ENCODE results near the gene BAG3. TPM values are rescaled to one million over a fixed set of nuclear protein-coding genes. Genes with fewer than 3 reads are reported as not detected.

Gene BAG3
- polyA plus RNA-seq, 10 donors = 30.9 to 45.0 (median 39.6) TPM

DNA sequence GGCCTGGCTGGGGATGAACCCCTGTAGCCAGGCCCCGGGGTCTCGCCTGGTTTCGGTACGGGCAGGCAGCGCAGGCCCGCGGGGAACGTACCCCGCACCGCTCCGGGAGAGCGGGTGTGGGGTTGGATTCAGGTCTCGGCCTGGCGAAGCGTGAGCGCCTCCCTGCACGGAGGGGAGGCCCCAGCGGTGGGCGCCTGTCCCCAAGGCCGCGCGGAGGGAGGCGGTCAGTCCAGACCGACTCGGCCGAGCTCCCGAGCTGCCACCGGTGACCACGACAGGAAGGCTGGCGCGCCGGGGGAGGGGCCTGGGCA, 74.3 kb downstream of the BAG3 start:
- no peak for DNase-seq

DNA sequence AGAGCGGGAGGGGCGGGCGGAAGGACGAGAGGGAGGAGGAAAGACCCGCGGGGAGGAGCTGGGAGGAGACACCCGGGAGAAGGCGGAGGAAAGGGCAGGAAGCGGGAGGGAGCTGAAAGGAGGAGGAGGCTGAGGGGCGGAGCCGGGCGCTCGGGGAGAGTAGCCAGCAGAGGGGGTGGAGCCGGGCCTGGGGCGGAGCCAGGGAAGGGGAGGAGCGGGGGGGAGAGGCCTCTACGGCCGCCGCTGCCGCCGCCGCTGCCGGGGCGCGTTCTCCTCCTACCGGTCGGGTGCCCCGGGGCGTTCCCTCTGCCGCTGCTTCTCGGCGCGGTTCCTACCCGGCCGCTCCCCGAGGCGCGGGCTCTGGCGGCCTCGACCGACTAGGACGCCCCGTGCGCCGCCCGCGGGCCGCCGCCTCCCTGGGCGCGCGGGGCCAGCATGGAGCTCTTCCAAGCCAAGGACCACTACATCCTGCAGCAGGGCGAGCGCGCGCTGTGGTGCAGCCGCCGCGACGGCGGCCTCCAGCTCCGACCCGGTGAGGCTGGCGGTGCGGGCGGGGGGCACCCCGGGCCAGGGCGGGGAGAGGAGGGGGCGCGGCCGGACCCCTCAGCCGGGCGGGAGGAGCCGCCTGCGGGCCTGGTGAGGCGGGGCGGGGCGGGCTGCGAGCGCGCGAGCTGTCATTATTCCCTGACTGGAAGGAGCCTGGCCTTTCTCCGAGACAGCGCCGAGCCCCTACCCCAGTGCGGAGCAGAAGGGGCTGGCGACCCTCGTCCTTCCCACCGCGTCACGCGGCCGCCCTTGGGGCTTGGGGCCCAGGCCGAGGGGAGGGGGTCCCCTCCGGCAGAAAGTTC, 74.9 kb downstream of the BAG3 start, which contains the start of gene INPP5F:
INPP5F (plus strand) TSS at position 223 of the 848 bp plus-strand sequence; CDS start at position 436, 213 bp downstream.
- DNase-seq = peak; percentile 98 to 99 (median 98)

DNA sequence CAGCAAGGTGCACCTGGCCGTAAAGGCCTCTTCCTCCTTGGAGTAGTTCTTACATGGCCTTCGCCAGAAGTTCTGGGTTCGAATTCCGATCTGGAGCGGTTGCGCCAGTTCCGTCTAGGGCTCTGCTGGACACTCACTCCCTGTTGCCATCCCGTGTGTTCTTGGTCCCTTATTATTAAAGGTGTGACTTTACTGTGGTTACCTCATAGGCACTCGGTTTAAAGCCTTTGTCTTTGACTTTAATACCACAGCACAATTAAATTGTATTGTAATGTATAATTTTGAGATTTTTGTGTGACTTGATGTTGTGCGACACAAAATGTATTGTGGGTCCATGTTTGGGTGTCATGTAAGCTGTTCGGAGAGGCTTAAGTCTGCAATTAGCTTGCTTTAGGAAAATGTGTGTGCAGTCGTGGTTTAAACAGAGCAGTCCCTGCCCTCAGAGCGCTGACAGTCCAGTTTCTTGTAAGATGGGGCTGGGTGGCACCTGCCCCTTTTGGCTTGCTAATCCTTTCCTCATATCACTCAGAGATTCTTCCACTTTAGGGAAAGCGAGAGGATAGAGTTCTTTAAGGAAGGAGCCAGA, 75.6 kb downstream of the BAG3 start:
- no peak for DNase-seq

Other genes with a start within 250 kb of the BAG3 start
- gene RGS10, start 108.7 kb upstream of the BAG3 start, polyA plus RNA-seq (ENCODE audit: insufficient read length in 10 of 10) = 10 to 100 TPM; 38.6 to 70.8 (median 44.0) TPM
- gene TIAL1, start 54.4 kb upstream of the BAG3 start, polyA plus RNA-seq (ENCODE audit: insufficient read length in 10 of 10) = 100 to 1,000 TPM in 6 of 10 donors, 10 to 100 TPM in 4; 80.5 to 160 (median 110) TPM
- 10 to 100 TPM; 15.0 to 27.2 (median 18.0) TPM for gene INPP5F, start 74.7 kb downstream of the BAG3 start, polyA plus RNA-seq (ENCODE audit: insufficient read length in 10 of 10)
- gene MCMBP, start 221.5 kb downstream of the BAG3 start, polyA plus RNA-seq (ENCODE audit: insufficient read length in 10 of 10) = 10 to 100 TPM; 37.7 to 53.0 (median 41.6) TPM
- 10 to 100 TPM; 35.9 to 58.5 (median 46.3) TPM for gene SEC23IP, start 241.3 kb downstream of the BAG3 start, polyA plus RNA-seq (ENCODE audit: insufficient read length in 10 of 10)

Data from muscle of back (tissue), 11 donors.